Stomach smooth muscle (tissue), 2 donors: Measurements from ENCODE around the gene KXD1.

Source experiments
- H3K27ac ChIP-seq: one replicate; pipeline ENCODE4 v1.7.0; 2013; ENCODE audit warnings: mild to moderate bottlenecking, low read length, inconsistent platforms
- H3K27me3 ChIP-seq, 2 donors: one replicate each; pipeline ENCODE4 v1.7.0; 2013; ENCODE audit warnings: low read length in 2 of 2; ENCODE audit not compliant: insufficient read depth in 2 of 2, control insufficient read depth in 1 of 2
- H3K36me3 ChIP-seq, 2 donors: one replicate each; pipeline ENCODE4 v1.7.0; 2013; ENCODE audit warnings: low read length in 2 of 2; ENCODE audit not compliant: control insufficient read depth in 2 of 2, insufficient read depth in 2 of 2
- H3K4me1 ChIP-seq: one replicate; pipeline ENCODE4 v1.7.0; 2013; ENCODE audit warnings: low read length; ENCODE audit not compliant: control insufficient read depth, insufficient read depth
- H3K4me3 ChIP-seq, 2 donors: one replicate each; pipeline ENCODE4 v1.7.0; 2013; ENCODE audit warnings: low read length in 2 of 2
- H3K9ac ChIP-seq, 2 donors: one replicate each; pipeline ENCODE4 v1.7.0; 2013; ENCODE audit warnings: low read length in 2 of 2, mild to moderate bottlenecking in 1 of 2
- H3K9me3 ChIP-seq, 2 donors: one replicate each; pipeline ENCODE4 v1.7.0; 2013; ENCODE audit warnings: low read length in 2 of 2; ENCODE audit not compliant: control insufficient read depth in 2 of 2
- donor health status: healthy.
- donor health status: Pancreatic carcinoma.

The KXD1 gene

DNA sequence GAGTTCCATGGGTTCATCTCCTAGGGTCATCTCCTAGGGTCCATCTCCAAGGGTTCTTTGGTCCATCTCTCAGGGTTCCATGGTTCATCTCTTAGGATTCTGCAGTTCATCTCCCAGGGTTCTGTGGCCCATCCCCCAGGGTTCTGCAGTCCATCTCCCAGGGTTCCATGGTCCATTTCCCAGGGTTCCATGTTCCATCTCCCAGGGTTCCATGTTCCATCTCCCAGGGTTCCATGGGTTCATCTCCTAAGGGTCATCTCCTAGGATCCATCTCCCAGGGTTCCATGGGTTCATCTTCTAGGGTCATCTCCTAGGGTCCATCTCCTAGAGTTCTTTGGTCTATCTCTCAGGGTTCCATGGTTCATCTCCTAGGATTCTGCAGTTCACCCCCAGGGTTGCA is 59.9 kb downstream of the KXD1 start:
- no peak overlapping the region for H3K27ac ChIP-seq
- H3K9ac ChIP-seq, result no peak overlapping the region
- H3K36me3 ChIP-seq, result no peaks in the 10 kb centered on the region
- H3K9me3 ChIP-seq, result no peaks in the 10 kb centered on the region
- H3K27me3 ChIP-seq, result peaks cover 28 to 32% of the 10 kb centered on the region in 2 donors
- no peak overlapping the region for H3K4me3 ChIP-seq
- H3K4me1 ChIP-seq, result peaks cover 8% of the 10 kb centered on the region

DNA sequence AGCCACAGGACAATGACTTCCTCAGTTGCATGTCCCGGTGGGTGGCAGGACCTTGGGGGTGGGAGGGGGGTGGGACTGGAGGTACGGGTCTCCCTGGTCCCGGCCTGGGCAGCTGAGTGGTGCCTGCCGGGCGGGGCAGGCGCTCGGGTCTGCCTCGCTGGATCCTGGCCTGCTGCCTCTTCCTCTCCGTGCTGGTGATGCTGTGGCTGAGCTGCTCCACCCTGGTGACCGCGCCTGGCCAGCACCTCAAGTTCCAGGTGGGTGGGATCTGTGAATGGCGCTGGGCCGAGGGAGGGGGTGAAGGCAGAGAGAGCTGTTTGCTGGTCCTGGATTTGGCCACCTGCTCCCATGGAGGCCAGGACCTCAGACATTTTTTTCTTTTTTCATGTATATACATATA is 60.6 kb downstream of the KXD1 start:
- H3K4me1 ChIP-seq, result peaks cover 2% of the 10 kb centered on the region
- H3K9ac ChIP-seq, result no peak overlapping the region
- no peak overlapping the region for H3K27ac ChIP-seq
- no peak overlapping the region for H3K4me3 ChIP-seq
- peaks cover 26% of the 10 kb centered on the region in 2 donors for H3K27me3 ChIP-seq
- H3K36me3 ChIP-seq, result no peaks in the 10 kb centered on the region
- no peaks in the 10 kb centered on the region for H3K9me3 ChIP-seq
